HG02970 (cell line): Measurements from ENCODE around the gene CCDC50.
A peak's percentile ranks its signal among the peaks of the same experiment; 100 is the strongest.

Experiments used
- ATAC-seq: cut with Tn5 transposase; IDR thresholded peaks from one replicate; pipeline ENCODE4 v1.9.1; 2021; ENCODE audit warnings: mild to moderate bottlenecking, moderate library complexity, moderate number of reproducible peaks; ENCODE audit not compliant: unreplicated experiment, low FRiP score

CCDC50 gene

GRCh38 chr3:191345334-191345733, 16.1 kb downstream of the CCDC50 start:
- ATAC-seq, result no peak

DNA sequence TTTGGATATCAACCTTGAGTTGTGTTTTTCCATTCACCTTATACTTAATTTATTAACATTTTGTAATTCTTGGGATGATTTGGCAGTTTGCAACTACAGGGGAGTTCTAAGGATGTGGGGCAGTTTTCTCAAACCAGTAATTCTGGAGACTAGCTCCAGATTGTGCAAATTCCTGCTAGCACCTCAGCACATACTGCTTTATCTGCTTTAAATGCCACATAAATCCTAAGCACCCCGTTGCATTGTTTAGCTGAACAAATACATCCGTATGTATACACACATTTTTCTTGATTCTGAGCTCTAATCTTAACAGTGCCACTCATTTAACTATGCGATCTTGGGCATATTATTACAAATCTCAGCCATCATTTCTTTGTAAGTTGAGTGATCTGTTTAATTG, 18.0 kb downstream of the CCDC50 start:
- ATAC-seq, result no peak

DNA sequence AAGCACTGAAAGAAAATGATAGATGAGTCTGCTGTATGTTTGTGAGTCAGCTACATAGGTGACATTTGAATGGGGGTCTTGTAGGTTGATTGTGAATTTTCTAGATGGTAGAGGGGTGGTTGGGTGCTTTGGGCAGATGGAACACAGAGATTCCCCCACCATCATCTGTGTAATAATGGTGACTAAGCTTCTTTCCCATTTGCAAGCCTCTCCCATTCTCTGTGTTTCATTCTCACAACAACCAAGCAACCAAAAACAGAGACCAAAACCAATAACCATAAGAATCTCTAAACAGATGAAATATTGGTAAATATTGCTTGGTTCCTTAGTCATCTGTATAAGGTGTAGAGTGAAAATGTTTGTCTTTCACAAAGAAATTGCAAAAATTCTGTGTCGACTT, 18.9 kb downstream of the CCDC50 start:
- ATAC-seq, result no peak

DNA sequence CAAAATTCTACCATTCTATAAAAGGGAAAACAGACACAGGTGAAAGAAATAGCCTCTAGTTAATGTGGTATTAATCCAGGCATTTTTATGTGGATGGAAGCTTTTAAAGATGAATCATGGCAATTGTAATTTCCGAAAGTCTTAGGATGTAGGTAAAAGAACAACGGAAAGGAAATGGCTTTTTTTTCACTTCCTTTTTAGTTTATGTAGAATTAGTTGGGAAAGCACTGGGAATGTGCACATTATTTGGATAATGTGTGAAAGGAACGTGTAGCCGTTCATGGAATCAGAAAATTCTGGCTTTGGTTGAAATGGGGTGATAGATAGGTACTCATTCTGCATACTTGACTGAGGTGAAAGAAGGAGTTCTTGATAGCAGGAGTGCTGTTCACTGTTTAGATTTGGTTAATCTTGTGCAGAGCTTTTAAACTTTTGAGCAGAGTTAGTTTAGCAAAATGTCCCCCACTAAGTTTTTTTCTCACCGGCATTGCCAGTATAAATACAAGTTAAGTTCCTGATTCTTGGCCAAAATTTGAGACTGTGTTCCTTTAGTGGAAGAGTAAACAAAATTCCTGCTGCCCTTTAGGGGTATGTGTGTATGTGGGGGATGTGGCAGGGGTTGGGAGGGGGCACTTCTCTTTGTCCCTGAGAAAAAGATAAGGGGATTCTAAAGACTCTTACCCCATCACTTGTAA, 21.3 kb downstream of the CCDC50 start:
- no peak for ATAC-seq

GRCh38 chr3:191352014-191352413, 22.8 kb downstream of the CCDC50 start:
- no peak for ATAC-seq

DNA sequence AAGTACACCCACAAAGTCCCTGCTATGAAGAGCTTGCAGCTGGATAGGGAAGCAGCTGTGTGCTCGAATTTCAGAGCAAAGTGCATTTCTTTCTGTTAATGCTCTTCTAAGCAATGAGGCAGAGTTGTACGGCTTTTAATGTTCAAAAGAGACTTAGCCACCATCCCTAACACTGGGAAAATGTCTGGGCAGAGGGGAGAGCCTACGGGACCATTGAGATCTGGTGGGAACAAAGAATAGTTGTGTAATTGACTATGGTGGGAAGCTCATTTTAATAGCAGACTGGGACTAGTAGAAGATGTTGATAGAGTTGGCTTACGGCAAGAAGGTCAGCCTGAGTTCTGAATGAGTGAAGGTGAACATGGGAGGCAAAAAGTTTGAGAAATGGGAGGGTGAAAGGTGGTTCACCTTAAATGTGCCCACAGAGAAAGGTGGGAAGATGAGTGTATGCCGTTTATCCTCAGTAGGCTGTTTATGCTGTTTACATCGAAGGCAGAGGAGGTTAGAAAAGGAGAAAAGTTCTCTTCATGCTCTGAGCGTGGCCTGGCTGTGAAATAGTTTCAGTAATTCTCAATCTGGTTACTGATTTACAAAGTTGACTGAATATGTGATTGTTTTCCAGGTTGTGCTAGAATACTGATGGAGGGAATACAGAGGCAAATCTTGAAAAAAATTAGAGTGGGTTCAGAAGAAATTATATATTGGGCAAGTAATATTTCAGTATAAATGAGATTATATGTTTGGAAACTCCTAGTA, 24.0 kb downstream of the CCDC50 start:
- ATAC-seq, result no peak

- peak; percentile 69 for ATAC-seq
Measured at GRCh38 chr3:191355406-191355805, 26.2 kb downstream of the CCDC50 start.

GRCh38 chr3:191356631-191357439, 27.6 kb downstream of the CCDC50 start:
- no peak for ATAC-seq

- no peak for ATAC-seq
Measured at GRCh38 chr3:191357909-191358308, 28.7 kb downstream of the CCDC50 start.

GRCh38 chr3:191358929-191359328, 29.7 kb downstream of the CCDC50 start:
- ATAC-seq, result no peak

GRCh38 chr3:191360620-191361019, 31.4 kb downstream of the CCDC50 start:
- no peak for ATAC-seq

DNA sequence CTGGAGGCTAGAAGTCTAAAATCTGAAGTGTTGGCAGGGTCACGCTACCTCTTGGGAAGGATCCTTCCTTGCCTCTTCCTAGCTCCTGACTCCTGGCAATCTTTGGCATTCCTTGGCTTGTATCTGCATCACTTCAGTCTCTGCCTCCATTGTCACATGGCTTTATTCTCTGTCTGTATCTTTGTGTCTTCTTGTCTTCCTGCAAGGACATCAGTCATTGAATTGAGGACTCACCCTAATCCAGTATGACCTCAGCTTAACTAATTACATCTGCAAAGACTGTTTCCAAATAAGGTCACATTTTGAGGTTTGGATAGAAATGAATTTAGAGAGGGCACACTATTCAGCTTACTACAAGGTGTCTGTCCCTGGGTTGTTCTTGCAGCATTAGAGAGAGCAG, 32.3 kb downstream of the CCDC50 start:
- no peak for ATAC-seq

GRCh38 chr3:191362037-191362436, 32.8 kb downstream of the CCDC50 start:
- no peak for ATAC-seq

DNA sequence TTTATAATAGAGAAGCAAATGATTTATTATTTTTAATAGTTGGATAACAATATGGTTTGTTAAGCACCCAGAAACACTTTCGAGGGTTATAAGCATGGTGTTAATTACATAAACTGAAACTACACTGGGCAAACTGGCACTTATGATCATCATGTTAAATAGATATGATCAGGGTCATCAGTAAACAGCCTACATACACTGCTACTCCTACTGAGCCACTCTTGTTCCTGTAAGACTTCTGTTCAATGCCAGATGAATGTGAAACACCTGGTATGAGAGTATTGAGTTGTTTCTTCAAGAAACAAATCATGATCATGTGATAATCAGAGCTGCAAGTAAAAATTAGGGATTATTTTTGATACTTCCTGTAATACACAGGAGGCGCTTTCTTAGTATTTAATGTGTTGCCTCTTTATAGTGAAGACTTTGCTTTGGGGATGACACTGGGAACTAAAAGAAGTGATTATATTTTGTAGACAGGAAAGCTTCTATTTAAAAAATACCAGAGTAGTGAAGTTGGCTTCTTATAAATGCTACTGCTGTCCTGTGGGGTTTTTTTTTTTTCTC, 33.4 kb downstream of the CCDC50 start:
- no peak for ATAC-seq

- no peak for ATAC-seq
Measured at GRCh38 chr3:191363221-191363620, 34.0 kb downstream of the CCDC50 start.

- ATAC-seq, result no peak
Measured at GRCh38 chr3:191366675-191367074, 37.5 kb downstream of the CCDC50 start.

DNA sequence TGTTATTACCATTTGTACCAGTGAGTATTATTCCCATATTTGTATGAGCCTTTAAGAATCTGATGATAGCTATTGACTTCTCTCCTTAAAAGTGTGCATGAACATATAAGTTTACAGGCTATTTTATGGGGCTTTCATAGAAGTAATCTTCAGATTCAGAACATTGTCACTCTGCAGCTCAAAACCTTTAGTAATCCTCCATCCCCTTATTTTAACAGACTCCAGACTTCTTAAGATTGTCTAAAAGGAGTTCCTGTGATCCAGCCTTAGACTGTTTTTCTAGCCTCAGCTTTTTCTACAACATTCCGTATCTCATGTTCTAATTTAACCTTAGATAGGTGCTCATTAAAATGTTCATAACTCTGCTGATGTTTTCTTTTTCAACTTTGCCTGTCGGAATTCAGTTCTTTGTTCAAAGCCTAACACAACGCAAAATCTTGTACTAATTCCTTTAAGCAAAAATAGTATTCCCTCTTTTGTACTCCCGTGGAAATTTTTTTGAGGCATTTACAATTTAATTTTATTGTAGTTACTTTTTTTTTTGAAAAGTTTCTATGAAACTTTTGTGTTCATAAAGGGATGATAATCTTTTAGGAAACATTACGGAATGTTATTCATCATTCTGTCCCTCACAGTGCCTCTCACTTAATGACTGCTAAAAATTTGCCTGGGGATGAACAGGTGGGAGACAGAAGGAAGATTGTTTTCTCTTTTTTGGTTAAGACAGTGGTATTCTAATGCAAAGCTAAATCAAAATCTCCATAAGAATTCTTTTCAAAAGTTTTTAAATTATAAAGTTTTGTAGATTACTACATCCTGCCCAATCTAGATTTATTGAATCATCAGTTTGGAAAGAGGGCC, 39.8 kb downstream of the CCDC50 start:
- no peak for ATAC-seq

DNA sequence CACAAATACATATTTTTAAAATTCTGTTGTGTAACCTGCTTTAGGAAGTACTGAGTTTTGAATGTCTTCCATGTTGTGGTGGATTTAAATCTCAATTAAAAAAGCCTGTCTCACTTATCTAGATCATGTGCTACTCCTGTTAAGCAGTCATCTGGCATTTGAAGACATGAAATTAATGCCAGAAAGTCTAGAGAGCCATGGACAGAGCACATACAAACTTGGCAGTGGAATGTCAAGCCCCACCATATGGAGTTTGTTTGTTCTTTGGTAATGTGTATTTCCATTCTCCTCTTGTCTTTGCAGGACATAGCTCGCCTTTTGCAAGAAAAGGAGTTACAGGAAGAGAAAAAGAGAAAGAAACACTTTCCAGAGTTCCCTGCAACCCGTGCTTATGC, 40.4 kb downstream of the CCDC50 start:
- no peak for ATAC-seq

- ATAC-seq, result no peak
Measured at GRCh38 chr3:191372122-191372521, 42.9 kb downstream of the CCDC50 start.

GRCh38 chr3:191373327-191373726, 44.1 kb downstream of the CCDC50 start:
- no peak for ATAC-seq
